Measurements from ENCODE around the gene MSI2.

Gene MSI2

DNA sequence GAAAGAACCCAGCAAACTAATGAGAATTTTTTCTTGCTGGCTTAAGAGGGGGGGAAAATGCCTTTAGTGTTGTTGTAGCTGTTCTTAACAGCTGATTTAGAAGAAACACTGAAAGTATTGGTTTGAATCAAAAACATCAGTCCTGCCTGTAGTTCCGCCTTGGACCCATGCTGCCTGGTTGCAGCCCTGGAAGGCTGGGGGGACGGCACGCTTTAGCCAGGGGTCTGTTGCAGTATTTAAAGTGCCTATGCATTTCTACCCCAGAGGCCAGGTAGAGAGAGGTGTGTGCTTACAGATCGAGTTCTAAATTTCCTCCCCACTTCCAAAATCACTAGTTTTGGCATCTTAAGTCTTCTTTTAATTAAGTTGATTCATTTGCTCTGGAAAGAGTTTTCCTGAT is 286.9 kb downstream of the MSI2 start:
- H3K4me3 ChIP-seq (ENCODE audit: low read length), result no peak overlapping the region
- no peaks in the 10 kb centered on the region for H3K9me3 ChIP-seq (replicated peaks; ENCODE audit: low read length)
- H3K36me3 ChIP-seq (ENCODE audit: insufficient read depth, low read length), result no peaks in the 10 kb centered on the region
- H3K4me1 ChIP-seq (ENCODE audit: control insufficient read depth, insufficient read depth, low read length), result no peaks in the 10 kb centered on the region
- H3K27me3 ChIP-seq (ENCODE audit: control insufficient read depth, insufficient read depth, low read length), result no peaks in the 10 kb centered on the region
- no peak overlapping the region for H3K9ac ChIP-seq (ENCODE audit: low read depth, low read length)
- no peak overlapping the region for H3K4me2 ChIP-seq (ENCODE audit: low read length)

DNA sequence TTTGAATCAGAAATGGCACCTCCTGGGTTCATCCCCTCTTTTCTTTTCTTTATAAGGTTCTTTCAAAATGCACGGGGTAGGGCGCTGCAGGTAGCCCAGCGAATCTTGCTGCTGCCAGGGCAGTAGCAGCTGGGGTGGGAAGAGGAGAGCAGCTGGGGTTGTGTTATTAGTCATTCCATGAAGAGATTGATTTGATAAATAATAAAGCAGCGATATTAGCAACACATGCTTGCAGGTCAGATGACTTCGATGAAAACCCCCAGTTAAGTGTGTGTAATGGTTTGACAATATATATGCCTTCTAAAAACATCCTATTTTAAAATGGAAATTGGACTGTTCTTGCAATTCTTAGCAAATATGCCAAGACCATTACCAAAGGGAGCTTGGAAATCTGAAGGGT is 288.1 kb downstream of the MSI2 start:
- Histone ChIP-seq H3K27me3 (ENCODE audit: control insufficient read depth, insufficient read depth, low read length) (no peaks in the 10 kb centered on the region), H3K4me1 (ENCODE audit: control insufficient read depth, insufficient read depth, low read length) (no peaks in the 10 kb centered on the region), H3K9me3 (replicated peaks; ENCODE audit: low read length) (no peaks in the 10 kb centered on the region), H3K4me2 (ENCODE audit: low read length) (no peak overlapping the region), H3K9ac (ENCODE audit: low read depth, low read length) (no peak overlapping the region), H3K36me3 (ENCODE audit: insufficient read depth, low read length) (no peaks in the 10 kb centered on the region), H3K4me3 (ENCODE audit: low read length) (no peak overlapping the region)

DNA sequence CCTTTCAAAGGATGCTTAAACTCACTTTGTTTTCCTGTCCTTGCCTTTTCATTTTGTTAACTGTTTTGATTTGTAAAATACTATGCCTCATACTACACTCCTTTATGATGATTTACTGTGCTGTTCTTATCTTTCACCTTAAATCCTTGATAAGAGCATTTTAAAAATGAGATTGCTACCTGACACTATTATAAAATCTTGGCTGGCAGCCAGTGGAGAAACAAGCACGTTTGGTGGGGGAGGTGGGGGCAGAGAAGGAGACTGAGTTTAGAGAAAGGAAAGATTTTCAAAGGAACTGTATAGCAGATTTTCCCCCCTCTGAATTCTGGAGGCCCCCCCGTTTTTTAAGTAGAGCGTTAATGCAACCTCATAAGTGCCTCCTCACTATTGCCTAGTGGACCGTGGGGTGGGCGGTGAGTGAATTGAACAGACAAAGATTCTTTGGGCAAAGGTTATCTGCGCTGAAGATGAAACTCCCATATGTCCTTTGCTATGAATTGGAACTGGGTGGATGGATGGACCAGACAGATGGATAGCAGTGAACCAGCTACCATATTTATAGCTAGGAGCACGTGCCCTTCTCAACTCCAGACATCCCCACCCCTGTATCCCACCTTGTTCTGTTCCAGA is 288.6 kb downstream of the MSI2 start:
- Histone ChIP-seq H3K4me3 (ENCODE audit: low read length) (no peak overlapping the region), H3K9me3 (replicated peaks; ENCODE audit: low read length) (no peaks in the 10 kb centered on the region), H3K4me2 (ENCODE audit: low read length) (no peak overlapping the region), H3K4me1 (ENCODE audit: control insufficient read depth, insufficient read depth, low read length) (no peaks in the 10 kb centered on the region), H3K36me3 (ENCODE audit: insufficient read depth, low read length) (no peaks in the 10 kb centered on the region), H3K9ac (ENCODE audit: low read depth, low read length) (no peak overlapping the region), H3K27me3 (ENCODE audit: control insufficient read depth, insufficient read depth, low read length) (no peaks in the 10 kb centered on the region)

DNA sequence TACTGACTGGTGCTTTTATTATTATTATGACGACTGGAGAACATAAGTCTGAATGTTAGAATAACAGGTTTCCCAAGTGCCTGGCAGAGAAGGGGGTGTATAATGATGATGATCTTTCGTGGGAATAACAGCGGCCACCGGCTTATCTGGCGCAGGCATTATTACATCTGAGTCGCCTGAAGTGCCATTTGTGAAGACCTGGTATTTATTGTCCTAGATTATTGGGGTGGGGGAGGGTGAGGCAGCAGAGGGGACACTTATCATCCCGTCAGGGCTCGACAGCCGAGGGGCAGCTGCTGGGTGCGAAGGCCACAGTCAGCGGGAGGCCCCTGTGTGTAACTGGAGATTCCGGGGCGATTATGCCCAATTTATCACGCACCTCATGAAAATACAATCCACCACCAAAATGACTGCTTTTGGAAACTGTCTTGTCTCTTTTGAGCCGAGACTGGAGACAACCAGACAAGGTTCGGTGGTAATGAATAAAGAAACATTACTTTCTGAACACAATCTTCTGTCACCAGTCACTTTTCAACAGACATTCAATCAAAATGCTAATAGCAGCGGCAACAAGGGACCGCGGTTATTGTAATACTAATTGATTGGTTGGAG is 289.5 kb downstream of the MSI2 start:
- no peak overlapping the region for H3K4me2 ChIP-seq (ENCODE audit: low read length)
- no peaks in the 10 kb centered on the region for H3K27me3 ChIP-seq (ENCODE audit: control insufficient read depth, insufficient read depth, low read length)
- H3K36me3 ChIP-seq (ENCODE audit: insufficient read depth, low read length), result no peaks in the 10 kb centered on the region
- no peak overlapping the region for H3K4me3 ChIP-seq (ENCODE audit: low read length)
- no peak overlapping the region for H3K9ac ChIP-seq (ENCODE audit: low read depth, low read length)
- H3K4me1 ChIP-seq (ENCODE audit: control insufficient read depth, insufficient read depth, low read length), result no peaks in the 10 kb centered on the region
- H3K9me3 ChIP-seq (replicated peaks; ENCODE audit: low read length), result no peaks in the 10 kb centered on the region

DNA sequence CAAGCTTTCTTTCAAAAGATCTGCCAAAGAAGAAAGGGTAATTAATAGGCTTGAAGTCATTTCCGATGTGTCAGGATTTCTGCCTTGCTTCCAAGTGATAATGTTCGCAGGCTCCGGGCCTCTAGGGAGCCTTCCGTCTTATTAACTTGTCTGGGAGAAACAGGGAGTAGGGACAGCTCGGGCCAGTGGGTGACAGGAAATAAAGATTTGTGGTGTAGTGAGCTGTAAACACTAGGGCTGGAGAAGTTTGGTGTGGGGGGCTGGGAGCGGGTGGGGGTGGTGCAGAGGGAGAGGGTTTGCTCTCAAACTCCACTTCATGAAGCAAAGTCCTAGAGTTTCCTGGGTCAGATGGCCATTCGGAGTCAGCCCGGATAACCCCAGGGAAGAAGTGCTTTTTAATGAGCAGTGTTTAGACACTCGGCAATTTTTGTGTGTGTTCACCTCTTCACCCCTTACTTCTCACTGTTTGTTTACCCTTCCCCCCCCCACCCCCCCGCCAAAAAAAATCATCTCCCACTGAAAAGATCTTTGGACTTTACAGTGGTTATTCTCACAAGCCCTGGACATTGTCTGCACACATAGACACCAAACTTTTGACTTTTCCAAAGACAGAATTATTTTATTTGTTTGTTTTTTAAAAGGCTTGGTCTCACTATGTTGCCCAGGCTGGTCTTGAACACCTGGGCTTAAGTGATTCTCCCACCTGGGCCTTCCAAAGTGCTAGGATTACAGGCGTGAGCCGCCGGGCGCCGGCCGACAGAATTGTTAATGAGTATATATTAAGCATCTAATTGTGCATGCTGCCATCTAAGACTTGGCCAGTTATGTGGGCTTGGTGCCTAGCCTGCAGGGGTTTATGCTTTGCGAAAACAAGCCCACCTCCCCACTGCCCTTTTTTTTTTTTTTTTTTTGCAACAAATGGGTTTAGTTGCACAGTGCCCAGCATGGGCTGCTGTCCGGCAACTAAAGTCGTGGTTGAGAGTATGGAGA is 292.4 kb downstream of the MSI2 start:
- Histone ChIP-seq H3K9me3 (replicated peaks; ENCODE audit: low read length) (no peaks in the 10 kb centered on the region), H3K4me3 (ENCODE audit: low read length) (no peak overlapping the region), H3K4me1 (ENCODE audit: control insufficient read depth, insufficient read depth, low read length) (peaks cover 6% of the 10 kb centered on the region), H3K4me2 (ENCODE audit: low read length) (no peak overlapping the region), H3K9ac (ENCODE audit: low read depth, low read length) (no peak overlapping the region), H3K36me3 (ENCODE audit: insufficient read depth, low read length) (no peaks in the 10 kb centered on the region), H3K27me3 (ENCODE audit: control insufficient read depth, insufficient read depth, low read length) (no peaks in the 10 kb centered on the region)

DNA sequence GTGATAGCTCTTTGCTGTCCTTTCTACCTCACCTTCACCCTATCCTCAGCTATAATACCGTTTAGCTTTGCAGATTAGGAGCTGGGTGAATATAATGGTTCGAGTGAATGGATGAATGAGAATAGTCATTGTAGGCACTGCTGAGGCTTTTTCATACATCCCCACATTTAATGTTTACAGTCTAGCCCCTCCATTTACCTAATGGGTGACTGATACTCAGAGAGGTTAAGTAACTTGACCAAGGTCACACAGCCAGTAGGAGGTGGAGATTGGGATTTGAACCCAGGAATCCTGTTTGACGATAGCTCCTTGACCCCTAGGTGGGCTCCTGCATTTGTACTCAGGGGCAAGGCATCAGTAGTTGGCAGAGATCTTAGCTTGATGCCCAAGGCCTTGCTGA is 293.1 kb downstream of the MSI2 start:
- H3K27me3 ChIP-seq (ENCODE audit: control insufficient read depth, insufficient read depth, low read length), result no peaks in the 10 kb centered on the region
- H3K9ac ChIP-seq (ENCODE audit: low read depth, low read length), result no peak overlapping the region
- H3K36me3 ChIP-seq (ENCODE audit: insufficient read depth, low read length), result no peaks in the 10 kb centered on the region
- peaks cover 6% of the 10 kb centered on the region for H3K4me1 ChIP-seq (ENCODE audit: control insufficient read depth, insufficient read depth, low read length)
- H3K4me3 ChIP-seq (ENCODE audit: low read length), result no peak overlapping the region
- H3K9me3 ChIP-seq (replicated peaks; ENCODE audit: low read length), result no peaks in the 10 kb centered on the region
- H3K4me2 ChIP-seq (ENCODE audit: low read length), result no peak overlapping the region

DNA sequence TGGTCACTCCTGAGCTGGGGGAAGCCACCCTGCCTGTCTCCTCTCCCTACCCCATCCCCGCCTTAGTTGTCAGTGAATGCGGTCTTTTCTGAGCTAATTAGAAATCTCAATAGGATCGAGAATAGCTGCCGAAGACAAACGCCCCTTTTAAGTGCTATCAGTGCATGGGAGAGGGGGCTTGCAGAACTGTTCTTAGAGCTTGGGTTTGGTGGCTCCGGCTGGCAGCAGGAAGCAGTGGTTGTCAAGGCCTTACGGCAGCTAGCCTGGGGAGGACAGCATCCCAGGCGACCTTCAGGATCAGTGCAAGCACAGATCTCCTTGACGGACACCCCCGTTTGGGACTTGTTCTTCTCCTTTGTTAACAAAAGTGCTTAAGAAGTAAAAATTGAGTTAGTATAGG is 293.7 kb downstream of the MSI2 start:
- Histone ChIP-seq H3K9me3 (replicated peaks; ENCODE audit: low read length) (no peaks in the 10 kb centered on the region), H3K4me2 (ENCODE audit: low read length) (no peak overlapping the region), H3K4me3 (ENCODE audit: low read length) (no peak overlapping the region), H3K27me3 (ENCODE audit: control insufficient read depth, insufficient read depth, low read length) (no peaks in the 10 kb centered on the region), H3K36me3 (ENCODE audit: insufficient read depth, low read length) (no peaks in the 10 kb centered on the region), H3K4me1 (ENCODE audit: control insufficient read depth, insufficient read depth, low read length) (peaks cover 6% of the 10 kb centered on the region), H3K9ac (ENCODE audit: low read depth, low read length) (no peak overlapping the region)

DNA sequence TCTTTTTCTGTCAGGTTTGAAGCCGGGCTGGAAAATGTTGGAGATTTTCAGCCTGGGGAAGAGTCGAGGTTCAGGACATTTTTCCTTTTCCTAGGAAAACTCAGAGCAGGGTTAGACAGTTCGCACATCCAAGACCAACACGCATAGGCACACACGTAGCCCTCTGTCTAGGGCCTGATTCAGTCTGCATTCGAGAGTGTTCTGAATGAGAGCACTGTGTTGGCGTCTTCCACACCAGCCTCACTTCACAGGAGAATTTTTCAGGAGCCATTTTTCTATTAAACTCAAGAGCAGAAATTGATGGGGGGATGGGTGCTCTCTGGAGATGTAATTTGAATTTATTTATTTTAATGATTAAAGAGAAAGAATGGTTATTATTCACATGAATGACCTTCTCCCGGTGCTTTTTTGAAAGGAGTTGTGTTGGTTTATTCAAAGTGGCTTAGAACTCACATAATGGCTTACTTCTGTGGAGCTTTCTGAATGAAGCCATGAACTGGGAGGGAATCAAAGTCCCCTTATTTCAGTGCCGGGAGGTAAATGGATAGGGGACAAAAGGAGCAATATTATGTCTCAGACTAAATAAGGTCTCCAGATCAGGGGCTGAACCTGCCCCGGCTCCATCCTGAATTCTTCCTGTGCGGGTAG is 294.5 kb downstream of the MSI2 start:
- H3K4me2 ChIP-seq (ENCODE audit: low read length), result no peak overlapping the region
- H3K27me3 ChIP-seq (ENCODE audit: control insufficient read depth, insufficient read depth, low read length), result no peaks in the 10 kb centered on the region
- H3K9ac ChIP-seq (ENCODE audit: low read depth, low read length), result no peak overlapping the region
- no peak overlapping the region for H3K4me3 ChIP-seq (ENCODE audit: low read length)
- H3K36me3 ChIP-seq (ENCODE audit: insufficient read depth, low read length), result no peaks in the 10 kb centered on the region
- peaks cover 6% of the 10 kb centered on the region for H3K4me1 ChIP-seq (ENCODE audit: control insufficient read depth, insufficient read depth, low read length)
- no peaks in the 10 kb centered on the region for H3K9me3 ChIP-seq (replicated peaks; ENCODE audit: low read length)

DNA sequence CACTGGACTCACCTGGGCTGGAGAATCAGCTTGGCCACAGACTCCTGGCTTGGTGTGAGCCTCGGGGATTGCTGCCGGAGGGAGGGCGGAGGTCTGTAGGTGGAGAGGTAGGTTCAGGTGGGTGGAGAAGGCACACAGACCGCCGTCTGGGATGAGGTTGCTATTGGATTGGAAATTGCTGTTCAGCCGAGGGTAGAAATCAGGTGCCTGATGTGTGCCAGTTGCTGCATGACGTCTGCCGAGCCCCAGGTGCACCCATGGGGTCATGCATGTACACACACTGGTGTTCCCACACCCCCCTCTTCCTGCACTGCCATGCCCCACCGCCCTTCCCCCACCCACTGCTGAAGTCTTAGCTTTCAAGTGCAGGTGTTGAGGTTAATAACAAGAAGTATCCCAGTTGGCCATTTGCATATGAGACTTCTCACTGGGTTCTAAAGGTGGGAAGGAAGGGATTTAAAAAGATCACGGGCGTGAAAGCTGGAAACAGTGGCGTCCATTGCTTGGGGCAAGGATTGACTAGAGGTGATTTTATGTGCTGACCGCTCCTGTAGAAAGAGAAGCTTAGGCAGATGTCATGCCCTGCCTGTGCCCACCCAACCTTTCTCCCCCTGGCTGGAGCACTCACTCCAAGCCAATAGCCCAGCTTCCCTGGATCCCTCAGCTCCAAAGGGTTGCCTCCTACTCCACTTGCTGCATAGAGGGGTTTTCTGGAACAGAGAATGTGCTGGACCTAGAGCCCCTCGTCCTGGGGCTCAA is 295.2 kb downstream of the MSI2 start:
- no peaks in the 10 kb centered on the region for H3K36me3 ChIP-seq (ENCODE audit: insufficient read depth, low read length)
- peaks cover 9% of the 10 kb centered on the region for H3K4me1 ChIP-seq (ENCODE audit: control insufficient read depth, insufficient read depth, low read length)
- H3K4me2 ChIP-seq (ENCODE audit: low read length), result no peak overlapping the region
- H3K9me3 ChIP-seq (replicated peaks; ENCODE audit: low read length), result no peaks in the 10 kb centered on the region
- H3K4me3 ChIP-seq (ENCODE audit: low read length), result no peak overlapping the region
- no peak overlapping the region for H3K9ac ChIP-seq (ENCODE audit: low read depth, low read length)
- H3K27me3 ChIP-seq (ENCODE audit: control insufficient read depth, insufficient read depth, low read length), result no peaks in the 10 kb centered on the region

DNA sequence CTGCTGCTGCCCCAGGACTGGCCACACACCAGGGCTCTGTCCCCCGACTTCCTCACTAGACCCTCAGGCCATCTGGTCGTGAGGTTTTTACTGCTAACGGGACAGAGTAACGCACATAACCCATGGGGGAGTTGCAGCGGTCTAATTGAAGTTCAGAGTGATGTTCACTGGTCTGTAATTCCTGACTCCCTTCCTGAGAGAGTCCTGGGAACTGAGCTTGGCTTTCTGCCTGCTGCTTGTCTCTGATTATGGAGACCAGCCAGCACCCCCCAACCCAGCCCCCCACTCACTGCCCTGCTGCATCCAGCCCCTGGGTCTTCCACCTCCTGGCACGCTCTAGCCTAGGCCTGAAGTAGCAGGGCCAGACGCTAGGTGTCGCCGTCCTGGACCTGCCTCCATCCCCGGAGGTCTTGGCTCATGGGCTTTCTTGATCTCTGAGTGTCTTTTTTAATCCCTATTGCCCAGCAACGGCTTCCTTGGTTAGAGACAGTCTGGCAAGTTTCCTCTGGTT is 295.8 kb downstream of the MSI2 start:
- no peak overlapping the region for H3K9ac ChIP-seq (ENCODE audit: low read depth, low read length)
- H3K9me3 ChIP-seq (replicated peaks; ENCODE audit: low read length), result no peaks in the 10 kb centered on the region
- H3K27me3 ChIP-seq (ENCODE audit: control insufficient read depth, insufficient read depth, low read length), result no peaks in the 10 kb centered on the region
- no peaks in the 10 kb centered on the region for H3K36me3 ChIP-seq (ENCODE audit: insufficient read depth, low read length)
- no peak overlapping the region for H3K4me2 ChIP-seq (ENCODE audit: low read length)
- H3K4me3 ChIP-seq (ENCODE audit: low read length), result no peak overlapping the region
- H3K4me1 ChIP-seq (ENCODE audit: control insufficient read depth, insufficient read depth, low read length), result peaks cover 11% of the 10 kb centered on the region

All from skeletal muscle satellite cell (primary cell).